KG1 (cell line): ENCODE results near the gene GNAS-AS1.

ENCODE experiments used
- DNase-seq: peaks from one replicate; lab custom pipeline; 2025; lab: John Stamatoyannopoulos, UW

The GNAS-AS1 gene

GRCh38 chr20:58808271-58809046, 42.2 kb downstream of the GNAS-AS1 start:
- DNase-seq, result no peak

- DNase-seq, result no peak
These were observed 42.9 kb downstream of the GNAS-AS1 start for GRCh38 chr20:58807801-58808200.

- no peak for DNase-seq
These were observed 47.2 kb downstream of the GNAS-AS1 start for GRCh38 chr20:58803533-58803932.

GRCh38 chr20:58802061-58802460, 48.6 kb downstream of the GNAS-AS1 start:
- DNase-seq, result no peak

DNA sequence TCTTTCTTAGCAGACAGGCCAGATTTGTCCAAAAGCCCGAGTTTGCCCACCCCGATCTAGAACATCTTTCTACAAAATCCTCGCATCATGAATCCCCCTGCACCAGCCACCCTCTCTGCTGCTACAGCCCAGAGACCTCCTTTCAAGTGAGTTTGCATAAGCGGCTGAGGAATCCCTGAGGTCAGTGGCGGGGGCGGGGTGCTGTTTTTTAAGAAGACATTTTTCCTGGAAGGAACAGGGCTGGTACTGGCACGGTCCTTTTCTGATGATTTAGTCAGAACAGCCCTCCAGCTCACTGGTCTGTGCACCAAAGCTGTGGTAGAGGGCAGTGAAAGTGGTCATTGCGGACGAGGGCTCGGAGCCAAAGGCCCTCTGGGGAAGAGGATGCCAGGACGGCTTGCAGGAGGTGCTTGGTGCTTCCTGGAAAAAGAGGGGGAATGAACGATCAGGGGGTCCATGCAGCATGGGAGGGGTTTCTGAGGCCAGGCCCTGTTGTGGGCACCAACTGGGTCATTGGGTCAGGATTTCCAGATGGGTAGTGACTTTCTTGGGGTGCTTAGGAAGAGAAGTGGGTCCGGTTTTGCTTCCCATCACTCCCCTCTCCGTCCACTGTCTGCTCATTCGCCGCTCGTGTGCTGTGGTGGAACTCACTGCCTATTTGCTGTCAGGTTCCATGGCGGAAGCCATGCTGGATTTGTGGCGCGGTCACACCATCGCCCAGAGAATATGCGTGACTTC, 50.4 kb downstream of the GNAS-AS1 start:
- no peak for DNase-seq

GRCh38 chr20:58797371-58798338, 53.0 kb downstream of the GNAS-AS1 start:
- DNase-seq, result no peak

DNA sequence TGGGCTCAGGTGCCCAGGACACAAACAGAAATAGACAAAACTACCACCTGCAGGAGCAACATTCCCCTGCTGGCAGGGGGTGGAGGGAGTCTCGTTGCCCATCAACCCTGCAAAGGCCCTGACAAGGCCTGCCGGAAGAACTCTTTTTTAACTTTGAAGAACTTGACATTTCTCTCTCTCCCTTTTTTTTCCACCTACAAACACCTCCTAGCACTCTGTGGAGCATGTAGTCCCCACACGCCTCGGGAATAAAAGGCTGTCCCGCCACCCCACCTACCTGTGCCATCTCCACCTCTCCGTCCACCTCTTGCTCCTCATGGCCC, 54.8 kb downstream of the GNAS-AS1 start:
- no peak for DNase-seq

GRCh38 chr20:58795181-58795922, 55.4 kb downstream of the GNAS-AS1 start:
- no peak for DNase-seq

- DNase-seq, result no peak
These were observed 56.1 kb downstream of the GNAS-AS1 start for GRCh38 chr20:58794510-58795180.

DNA sequence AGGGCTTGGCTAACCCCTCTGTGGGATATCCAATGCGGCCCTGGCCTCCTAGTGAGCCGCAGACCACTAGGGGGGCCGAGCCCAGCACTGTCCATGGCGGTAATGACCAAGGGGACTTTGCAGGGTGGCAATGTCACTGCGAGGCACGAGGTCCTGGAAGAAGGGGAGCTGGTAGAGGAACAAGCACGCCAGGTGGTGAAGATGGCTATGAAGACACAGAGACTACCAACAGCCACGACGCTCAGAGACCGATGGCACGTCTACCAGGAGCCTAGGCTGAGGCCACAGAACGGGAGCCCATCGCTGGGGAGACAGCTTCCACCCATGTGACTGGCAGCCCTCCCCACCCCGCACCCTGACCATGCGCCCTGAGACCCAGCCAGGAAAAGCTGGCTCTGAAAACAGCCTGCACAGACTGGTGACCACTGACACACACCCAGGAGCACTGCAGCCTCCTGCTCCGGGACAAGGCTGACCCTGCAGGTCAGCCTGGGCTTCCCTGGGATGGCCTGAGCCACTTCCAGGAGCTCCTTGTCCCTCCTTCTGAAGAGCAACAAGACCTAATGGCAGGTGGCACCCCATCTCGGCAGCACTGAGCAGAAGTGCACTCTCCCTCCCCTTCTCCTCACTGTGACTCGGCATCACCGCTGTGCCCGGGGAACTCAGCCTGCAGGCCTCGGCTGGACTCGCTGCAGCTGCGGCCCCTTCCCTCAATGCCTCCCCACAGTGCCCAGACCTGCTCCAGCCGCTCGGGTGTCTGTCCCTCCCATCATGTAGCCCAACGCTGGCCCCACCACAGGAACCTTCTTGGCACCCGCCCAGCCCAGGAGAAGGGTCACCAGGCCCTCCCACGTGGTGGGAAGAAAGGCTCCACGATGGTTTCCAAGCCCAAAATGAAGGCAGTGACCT, 56.9 kb downstream of the GNAS-AS1 start:
- DNase-seq, result no peak

- no peak for DNase-seq
These were observed 58.3 kb downstream of the GNAS-AS1 start for GRCh38 chr20:58792426-58792825.

GRCh38 chr20:58791286-58791685, 59.4 kb downstream of the GNAS-AS1 start:
- DNase-seq, result no peak

GRCh38 chr20:58790454-58790853, 60.2 kb downstream of the GNAS-AS1 start:
- DNase-seq, result no peak

DNA sequence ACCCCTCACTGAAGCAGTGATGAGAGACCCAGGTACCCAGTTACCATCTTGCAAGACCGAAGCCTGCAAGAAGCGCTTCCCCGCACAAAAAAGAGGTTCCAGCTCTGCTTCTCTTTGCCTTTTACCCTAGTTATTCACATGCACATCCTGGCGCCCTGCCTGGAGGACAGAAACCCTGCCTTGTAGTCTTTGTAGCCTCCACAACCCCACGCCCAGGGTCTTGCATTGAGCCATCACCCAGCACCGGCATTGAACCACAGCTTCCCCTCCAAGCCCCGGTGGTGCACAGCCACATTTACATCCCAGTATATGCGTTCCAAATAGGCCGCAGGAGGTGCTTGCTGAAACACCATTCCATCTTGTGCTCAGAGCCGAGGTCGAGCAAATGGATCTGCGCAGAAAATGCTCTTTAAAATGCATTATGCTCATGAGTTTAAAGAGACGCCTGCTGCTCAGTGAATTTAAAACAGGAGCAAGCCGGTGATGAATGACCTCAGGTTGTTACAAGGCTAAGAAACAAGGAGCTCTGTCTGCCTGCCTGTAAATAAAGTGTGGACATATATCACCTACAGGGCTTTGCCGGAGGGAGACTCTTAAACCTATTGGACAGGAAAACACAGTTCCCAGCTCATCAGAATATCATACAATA, 61.7 kb downstream of the GNAS-AS1 start:
- DNase-seq, result no peak

- no peak for DNase-seq
These were observed 63.3 kb downstream of the GNAS-AS1 start for GRCh38 chr20:58787211-58788005.

GRCh38 chr20:58784321-58785074, 66.2 kb downstream of the GNAS-AS1 start:
- no peak for DNase-seq

DNA sequence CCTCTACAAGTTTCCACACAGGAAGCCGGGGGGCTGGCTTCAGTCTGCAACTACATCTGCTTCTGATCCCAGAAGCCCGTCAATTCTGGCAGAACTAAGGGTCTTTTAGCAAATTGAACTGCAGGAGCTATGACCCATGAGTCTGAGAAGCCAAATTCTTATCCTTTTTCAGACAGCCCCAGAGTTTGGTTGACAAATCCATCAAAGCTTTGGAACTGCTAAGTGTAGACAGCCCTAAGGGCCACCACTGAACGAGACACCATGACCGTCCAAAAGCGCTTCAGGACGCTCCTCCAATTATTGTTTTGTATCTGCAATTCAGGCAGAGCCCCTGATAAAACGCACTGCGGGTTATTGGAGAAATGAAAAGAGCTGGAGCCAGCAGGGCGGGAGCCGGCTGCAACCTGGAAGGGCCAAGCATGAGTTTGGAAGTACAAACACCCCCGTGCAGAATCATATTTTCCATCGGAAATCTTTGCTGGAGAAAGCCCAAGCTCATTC, 67.1 kb downstream of the GNAS-AS1 start:
- no peak for DNase-seq

- DNase-seq, result no peak
These were observed 69.6 kb downstream of the GNAS-AS1 start for GRCh38 chr20:58781138-58781537.
